Liver (tissue), 3 donors: Measurements from ENCODE around the gene LYRM4.

ENCODE experiments used
- EGR1 ChIP-seq, 2 donors: IDR thresholded peaks; 2 replicates each; pipeline ENCODE4 v1.6.1; 2016 to 2018; ENCODE audit warnings: antibody characterized with exemption in 2 of 2, low read depth in 2 of 2
- RAD21 ChIP-seq, 2 donors: IDR thresholded peaks; 2 replicates each; pipeline ENCODE4 v1.6.1; 2016; ENCODE audit warnings: antibody characterized with exemption in 2 of 2, mild to moderate bottlenecking in 2 of 2
- TF ChIP-seq, protein P1 (sequence below): IDR thresholded peaks from 2 replicates; pipeline ENCODE4 v1.6.1; 2016; ENCODE audit warnings: antibody characterized with exemption, mild to moderate bottlenecking
- TF ChIP-seq, protein P2 (sequence below): fragments of 150-350 bp; IDR thresholded peaks from 2 replicates; pipeline ENCODE4 v1.5.1; 2017; ENCODE audit warnings: improper control_type of control experiment, low read depth, low read length; ENCODE audit not compliant: missing input control
- donor health status: healthy.
- donor health status: healthy.

DNA sequence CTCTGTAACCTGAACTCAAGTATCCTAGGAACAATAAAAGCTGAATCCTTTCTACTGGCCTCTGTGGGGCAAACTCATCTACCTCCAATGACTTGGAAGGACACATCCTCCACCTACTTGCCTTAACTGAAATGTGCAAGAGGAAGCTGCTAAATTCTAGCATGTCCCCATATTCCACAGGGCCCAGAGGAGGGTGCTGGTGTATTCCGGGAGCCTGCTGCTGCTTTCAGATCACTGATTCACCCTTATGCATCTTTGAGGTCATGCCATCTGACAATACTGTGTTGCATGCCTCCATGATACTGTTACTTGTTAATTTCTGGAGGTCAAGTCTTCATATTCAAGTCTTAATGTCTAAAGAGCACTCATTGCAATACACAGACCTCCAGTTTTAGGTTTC, 40.3 kb downstream of the LYRM4 start:
- TF ChIP-seq RAD21 (IDR thresholded peaks at IDR 0.05), result no peak
- TF ChIP-seq, protein P1, sequence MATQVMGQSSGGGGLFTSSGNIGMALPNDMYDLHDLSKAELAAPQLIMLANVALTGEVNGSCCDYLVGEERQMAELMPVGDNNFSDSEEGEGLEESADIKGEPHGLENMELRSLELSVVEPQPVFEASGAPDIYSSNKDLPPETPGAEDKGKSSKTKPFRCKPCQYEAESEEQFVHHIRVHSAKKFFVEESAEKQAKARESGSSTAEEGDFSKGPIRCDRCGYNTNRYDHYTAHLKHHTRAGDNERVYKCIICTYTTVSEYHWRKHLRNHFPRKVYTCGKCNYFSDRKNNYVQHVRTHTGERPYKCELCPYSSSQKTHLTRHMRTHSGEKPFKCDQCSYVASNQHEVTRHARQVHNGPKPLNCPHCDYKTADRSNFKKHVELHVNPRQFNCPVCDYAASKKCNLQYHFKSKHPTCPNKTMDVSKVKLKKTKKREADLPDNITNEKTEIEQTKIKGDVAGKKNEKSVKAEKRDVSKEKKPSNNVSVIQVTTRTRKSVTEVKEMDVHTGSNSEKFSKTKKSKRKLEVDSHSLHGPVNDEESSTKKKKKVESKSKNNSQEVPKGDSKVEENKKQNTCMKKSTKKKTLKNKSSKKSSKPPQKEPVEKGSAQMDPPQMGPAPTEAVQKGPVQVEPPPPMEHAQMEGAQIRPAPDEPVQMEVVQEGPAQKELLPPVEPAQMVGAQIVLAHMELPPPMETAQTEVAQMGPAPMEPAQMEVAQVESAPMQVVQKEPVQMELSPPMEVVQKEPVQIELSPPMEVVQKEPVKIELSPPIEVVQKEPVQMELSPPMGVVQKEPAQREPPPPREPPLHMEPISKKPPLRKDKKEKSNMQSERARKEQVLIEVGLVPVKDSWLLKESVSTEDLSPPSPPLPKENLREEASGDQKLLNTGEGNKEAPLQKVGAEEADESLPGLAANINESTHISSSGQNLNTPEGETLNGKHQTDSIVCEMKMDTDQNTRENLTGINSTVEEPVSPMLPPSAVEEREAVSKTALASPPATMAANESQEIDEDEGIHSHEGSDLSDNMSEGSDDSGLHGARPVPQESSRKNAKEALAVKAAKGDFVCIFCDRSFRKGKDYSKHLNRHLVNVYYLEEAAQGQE, result no peak
- TF ChIP-seq, protein P2, sequence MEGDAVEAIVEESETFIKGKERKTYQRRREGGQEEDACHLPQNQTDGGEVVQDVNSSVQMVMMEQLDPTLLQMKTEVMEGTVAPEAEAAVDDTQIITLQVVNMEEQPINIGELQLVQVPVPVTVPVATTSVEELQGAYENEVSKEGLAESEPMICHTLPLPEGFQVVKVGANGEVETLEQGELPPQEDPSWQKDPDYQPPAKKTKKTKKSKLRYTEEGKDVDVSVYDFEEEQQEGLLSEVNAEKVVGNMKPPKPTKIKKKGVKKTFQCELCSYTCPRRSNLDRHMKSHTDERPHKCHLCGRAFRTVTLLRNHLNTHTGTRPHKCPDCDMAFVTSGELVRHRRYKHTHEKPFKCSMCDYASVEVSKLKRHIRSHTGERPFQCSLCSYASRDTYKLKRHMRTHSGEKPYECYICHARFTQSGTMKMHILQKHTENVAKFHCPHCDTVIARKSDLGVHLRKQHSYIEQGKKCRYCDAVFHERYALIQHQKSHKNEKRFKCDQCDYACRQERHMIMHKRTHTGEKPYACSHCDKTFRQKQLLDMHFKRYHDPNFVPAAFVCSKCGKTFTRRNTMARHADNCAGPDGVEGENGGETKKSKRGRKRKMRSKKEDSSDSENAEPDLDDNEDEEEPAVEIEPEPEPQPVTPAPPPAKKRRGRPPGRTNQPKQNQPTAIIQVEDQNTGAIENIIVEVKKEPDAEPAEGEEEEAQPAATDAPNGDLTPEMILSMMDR, result no peak
- no peak for TF ChIP-seq EGR1 (IDR thresholded peaks at IDR 0.05; ENCODE audit: low read depth in 2 of 2)
